Kasumi-1 (cell line): ENCODE measurements around the gene CACNB4.
"Not testable (repeated sequence)": the region's sequence is repeated elsewhere in the genome, so short reads cannot be mapped to it uniquely, and the experiment has no call there.

Experiments
- DNase-seq, 2 experiments: peaks; one replicate each; lab custom pipeline; 2025; lab: John Stamatoyannopoulos, UW

Gene CACNB4

GRCh38 chr2:152050915-152051314 is 47.9 kb downstream of the CACNB4 start:
- no peak for DNase-seq

- DNase-seq, result no peak
These were observed 48.5 kb downstream of the CACNB4 start for GRCh38 chr2:152050341-152050740.

- DNase-seq, result peak; percentile 51 to 74
These were observed 49.3 kb downstream of the CACNB4 start for GRCh38 chr2:152049541-152049940.

GRCh38 chr2:152047824-152048471 is 50.9 kb downstream of the CACNB4 start:
- peak; percentile 68 to 73 for DNase-seq

GRCh38 chr2:152046940-152047339 is 51.9 kb downstream of the CACNB4 start:
- peak; percentile 72 to 89 for DNase-seq

GRCh38 chr2:152042636-152043615 is 55.9 kb downstream of the CACNB4 start:
- peak; percentile 25 to 37 for DNase-seq

GRCh38 chr2:152038441-152038958 is 60.3 kb downstream of the CACNB4 start:
- peak; percentile 74 to 80 for DNase-seq

GRCh38 chr2:152037743-152038435 is 61.0 kb downstream of the CACNB4 start:
- DNase-seq, result peak in 1 of 2 experiments; percentile 51

GRCh38 chr2:152036611-152037469 is 62.0 kb downstream of the CACNB4 start:
- DNase-seq, result peak; percentile 91

- no peak for DNase-seq
These were observed 64.5 kb downstream of the CACNB4 start for GRCh38 chr2:152034257-152034801.

GRCh38 chr2:152033011-152033925 is 65.6 kb downstream of the CACNB4 start:
- DNase-seq, result no peak

GRCh38 chr2:152031747-152032306 is 67.0 kb downstream of the CACNB4 start:
- DNase-seq, result peak in 1 of 2 experiments; percentile 21

GRCh38 chr2:152030596-152031328 is 68.1 kb downstream of the CACNB4 start:
- DNase-seq, result peak; percentile 75 to 83

- DNase-seq, result no peak
These were observed 70.5 kb downstream of the CACNB4 start for GRCh38 chr2:152028182-152028862.

- peak; percentile 98 for DNase-seq
These were observed 73.1 kb downstream of the CACNB4 start for GRCh38 chr2:152025678-152026287.

GRCh38 chr2:152024477-152024876 is 74.4 kb downstream of the CACNB4 start:
- DNase-seq, result no peak

- no peak for DNase-seq
These were observed 76.8 kb downstream of the CACNB4 start for GRCh38 chr2:152022090-152022489.

GRCh38 chr2:152021001-152021400 is 77.8 kb downstream of the CACNB4 start:
- DNase-seq, result not testable (repeated sequence)
